Esophagus (tissue), 2 donors: ENCODE data around the gene CHRNA4. TPM values are rescaled to one million over a fixed set of nuclear protein-coding genes. Genes with fewer than 3 reads are reported as not detected.

Source experiments
- H3K27ac ChIP-seq, 2 donors: one replicate each; pipeline ENCODE4 v1.5.1; 2013; ENCODE audit warnings: low read depth in 2 of 2, mild to moderate bottlenecking in 2 of 2, inconsistent platforms in 1 of 2, low read length in 1 of 2, moderate library complexity in 1 of 2
- H3K27me3 ChIP-seq, 2 donors: one replicate each; pipeline ENCODE4 v1.6.1; 2013; ENCODE audit warnings: low read length in 2 of 2, control low read depth in 1 of 2, mild to moderate bottlenecking in 1 of 2; ENCODE audit not compliant: insufficient read depth in 2 of 2, control insufficient read depth in 1 of 2
- H3K36me3 ChIP-seq, 2 donors: one replicate each; pipeline ENCODE4 v1.6.1; 2013; ENCODE audit warnings: low read length in 1 of 2; ENCODE audit not compliant: control insufficient read depth in 2 of 2, insufficient read depth in 2 of 2
- H3K4me1 ChIP-seq, 2 donors: one replicate each; pipeline ENCODE4 v1.6.1; 2013; ENCODE audit warnings: low read length in 1 of 2; ENCODE audit not compliant: control insufficient read depth in 2 of 2, insufficient read depth in 2 of 2
- H3K4me3 ChIP-seq, 2 donors: one replicate each; pipeline ENCODE4 v1.5.1; 2013; ENCODE audit warnings: low read length in 2 of 2, mild to moderate bottlenecking in 2 of 2, low read depth in 1 of 2, moderate library complexity in 1 of 2
- H3K9me3 ChIP-seq, 2 donors: one replicate each; pipeline ENCODE4 v1.6.1; 2013; ENCODE audit warnings: mild to moderate bottlenecking in 2 of 2, low read depth in 1 of 2, low read length in 1 of 2, moderate library complexity in 1 of 2; ENCODE audit not compliant: control insufficient read depth in 2 of 2, insufficient read depth in 1 of 2
- WGBS, 2 donors: extraction: QIAGEN DNeasy Blood & Tissue Kit; methylation state at CpG; one replicate each; pipeline ENCODE4 v1.1.7; 2013; 5-methylcytosine and 5-hydroxymethylcytosine counted together
- polyA plus RNA-seq, 2 donors: library from polyadenylated mRNA; stranded (reverse); fragments of 200-250 nt; gene quantifications; one replicate each; pipeline ENCODE4 v1.2.3, GENCODE V29; 2013
- donor health status: healthy with polysubstance abuse.
- donor health status: Bipolar disorder and iron deficiency.

The CHRNA4 gene
- polyA plus RNA-seq, 2 donors, result 0.02 TPM; not detected in 1

DNA sequence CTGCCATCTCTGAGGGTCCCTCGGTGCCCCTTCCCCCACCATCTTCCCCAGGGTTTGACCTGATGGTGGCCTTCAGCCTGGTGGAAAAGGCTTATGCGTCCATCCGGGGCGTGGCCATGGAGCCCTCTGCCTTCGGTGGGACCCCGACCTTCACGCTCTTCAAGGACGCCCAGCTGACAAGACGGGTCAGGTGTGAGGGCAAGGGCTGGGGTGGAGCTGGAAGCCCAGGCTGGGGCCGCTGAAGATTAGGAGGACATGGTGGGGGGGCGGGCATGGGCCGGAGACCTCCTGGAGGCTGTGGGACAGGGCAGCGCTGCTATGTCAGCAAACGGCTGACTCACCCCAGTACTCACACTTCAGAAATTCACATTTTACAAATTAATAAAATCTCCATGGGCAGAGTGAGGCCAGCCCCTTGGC lies 44.6 kb downstream of the CHRNA4 start:
- H3K36me3 ChIP-seq, result no peaks in the 10 kb centered on the region

DNA sequence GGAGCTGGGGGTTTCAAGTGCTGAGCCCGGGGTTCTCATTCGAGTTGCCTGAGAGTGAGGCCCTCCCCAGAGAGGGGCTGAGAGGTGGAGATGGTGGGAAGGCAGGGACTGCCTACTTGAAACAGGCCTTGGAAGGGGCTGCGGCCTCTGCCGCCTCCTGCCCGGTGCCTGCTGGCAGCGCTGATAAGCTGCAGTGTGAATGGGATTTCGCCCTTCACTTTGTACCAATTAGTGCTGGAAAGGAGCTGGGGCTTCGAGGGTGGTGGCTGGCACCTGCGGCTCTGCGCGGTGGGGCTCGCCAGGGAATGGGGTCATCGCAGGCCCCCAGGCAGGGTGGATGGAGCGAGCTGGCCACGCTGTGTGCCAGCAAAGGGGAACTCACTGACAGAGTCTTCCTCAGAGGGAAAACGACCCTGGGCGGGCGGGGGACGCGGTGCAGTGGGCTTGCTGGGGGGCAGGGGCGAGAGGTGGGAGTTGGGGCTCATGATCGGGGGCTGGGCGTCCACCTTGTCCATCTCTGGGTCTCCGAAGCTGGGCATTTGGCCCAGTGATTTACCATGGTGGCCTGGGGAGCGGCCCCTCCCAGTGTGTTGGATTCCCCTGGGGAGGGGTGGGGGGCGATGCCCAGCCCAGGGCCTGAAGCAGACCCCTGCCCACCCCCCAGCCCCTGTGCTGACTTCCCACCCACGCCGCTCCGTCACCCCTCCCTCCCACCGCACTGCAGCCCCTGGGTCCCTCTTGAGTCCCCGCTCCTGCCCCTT lies 45.2 kb downstream of the CHRNA4 start:
- H3K4me1 ChIP-seq, result no peaks in the 10 kb centered on the region
- H3K27ac ChIP-seq, result no peak overlapping the region
- H3K9me3 ChIP-seq, result no peaks in the 10 kb centered on the region
- 79% methylated on average over 30 to 31 of the region's 31 CpGs for WGBS, 2 donors
- no peaks in the 10 kb centered on the region for H3K27me3 ChIP-seq
- no peak overlapping the region for H3K4me3 ChIP-seq
- no peaks in the 10 kb centered on the region for H3K36me3 ChIP-seq

More for the DNA sequence above, 44.6 kb downstream of the CHRNA4 start:
- 75 to 79% methylated on average over 14 of the region's 14 CpGs for WGBS, 2 donors
- Histone ChIP-seq H3K4me3 (no peak overlapping the region), H3K4me1 (no peaks in the 10 kb centered on the region), H3K27ac (no peak overlapping the region), H3K9me3 (no peaks in the 10 kb centered on the region), H3K27me3 (no peaks in the 10 kb centered on the region)

DNA sequence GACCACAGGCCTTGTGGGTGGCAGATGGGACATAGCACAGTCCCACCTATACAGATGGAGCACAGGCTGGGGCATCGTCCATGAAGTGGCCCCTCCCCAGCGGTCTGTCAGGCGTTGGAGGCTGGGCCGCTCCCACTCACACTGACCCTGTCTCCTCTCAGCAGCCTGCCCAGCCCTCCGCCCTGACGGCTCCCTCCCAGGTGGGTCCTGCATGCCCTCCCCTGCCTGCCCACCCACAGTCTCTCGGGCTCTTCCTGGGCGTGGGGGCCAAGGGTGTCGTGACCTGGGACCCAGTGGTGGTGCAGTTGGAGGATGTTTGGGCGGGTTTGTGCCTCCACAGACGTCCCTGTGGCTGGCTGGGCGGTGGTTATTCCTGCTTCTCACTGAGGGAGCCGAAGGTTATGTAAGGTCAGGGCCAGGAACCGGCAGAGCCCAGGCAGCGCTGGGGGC lies 45.9 kb downstream of the CHRNA4 start:
- H3K27me3 ChIP-seq, result no peaks in the 10 kb centered on the region
- no peak overlapping the region for H3K27ac ChIP-seq
- 56% methylated on average over 14 to 15 of the region's 15 CpGs for WGBS, 2 donors
- H3K36me3 ChIP-seq, result no peaks in the 10 kb centered on the region
- H3K4me3 ChIP-seq, result no peak overlapping the region
- no peaks in the 10 kb centered on the region for H3K9me3 ChIP-seq
- no peaks in the 10 kb centered on the region for H3K4me1 ChIP-seq

DNA sequence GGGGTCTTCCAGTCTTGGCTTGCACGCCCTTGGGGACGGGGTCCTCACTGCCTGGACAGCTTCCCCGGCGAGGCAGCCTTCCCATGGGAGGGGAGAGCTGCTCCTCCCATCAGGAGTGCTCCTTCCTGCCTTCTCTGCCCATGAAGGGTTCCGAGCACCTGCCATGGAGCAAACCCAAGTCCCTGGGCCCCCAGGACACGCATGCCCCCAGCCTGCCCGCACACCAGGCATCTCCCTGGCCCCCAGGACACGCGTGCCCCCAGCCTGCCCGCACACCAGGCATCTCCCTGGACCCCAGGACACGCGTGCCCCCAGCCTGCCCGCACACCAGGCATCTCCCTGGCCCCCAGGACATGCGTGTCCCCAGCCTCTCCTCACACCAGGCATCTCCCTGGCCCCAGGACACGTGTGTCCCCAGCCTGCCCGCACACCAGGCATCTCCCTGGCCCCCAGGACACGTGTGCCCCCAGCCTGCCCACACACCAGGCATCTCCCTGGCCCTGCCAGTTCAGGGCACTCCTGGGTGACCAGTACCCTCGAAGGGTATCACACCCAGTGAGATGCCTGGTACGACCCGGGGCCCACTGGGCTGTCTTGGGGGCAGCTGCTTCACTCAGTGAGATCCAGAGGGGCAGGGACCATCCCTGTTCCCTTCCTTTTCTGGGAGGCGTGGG lies 46.4 kb downstream of the CHRNA4 start:
- Histone ChIP-seq H3K36me3 (no peaks in the 10 kb centered on the region), H3K27me3 (no peaks in the 10 kb centered on the region), H3K4me3 (no peak overlapping the region), H3K27ac (no peak overlapping the region), H3K4me1 (no peaks in the 10 kb centered on the region), H3K9me3 (no peaks in the 10 kb centered on the region)
- 78 to 80% methylated on average over 21 of the region's 21 CpGs for WGBS, 2 donors

DNA sequence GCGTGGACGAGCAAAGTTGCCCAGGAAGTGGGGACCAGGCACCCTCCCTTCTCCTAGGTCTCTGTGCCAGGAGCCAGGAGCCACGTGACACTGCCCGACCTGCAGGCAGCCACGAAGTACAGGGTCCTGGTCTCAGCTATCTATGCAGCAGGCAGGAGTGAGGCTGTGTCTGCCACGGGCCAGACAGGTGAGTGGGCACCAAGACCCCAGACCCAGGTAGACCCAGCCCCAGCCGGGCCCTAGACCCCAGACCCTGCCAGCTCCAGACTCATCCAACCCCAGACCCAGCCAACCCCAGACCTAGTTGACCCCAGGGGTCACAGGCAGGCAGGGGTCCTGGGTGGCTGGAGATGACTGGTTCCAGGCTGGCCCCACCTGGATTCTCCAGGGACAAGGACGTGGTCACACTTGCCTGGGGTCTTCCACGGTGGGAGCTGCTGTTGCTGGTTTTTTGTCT lies 47.1 kb downstream of the CHRNA4 start:
- no peaks in the 10 kb centered on the region for H3K4me1 ChIP-seq
- H3K27ac ChIP-seq, result no peak overlapping the region
- H3K27me3 ChIP-seq, result no peaks in the 10 kb centered on the region
- WGBS, 2 donors, result 50 to 53% methylated on average over 9 of the region's 9 CpGs
- no peaks in the 10 kb centered on the region for H3K36me3 ChIP-seq
- no peaks in the 10 kb centered on the region for H3K9me3 ChIP-seq
- no peak overlapping the region for H3K4me3 ChIP-seq

DNA sequence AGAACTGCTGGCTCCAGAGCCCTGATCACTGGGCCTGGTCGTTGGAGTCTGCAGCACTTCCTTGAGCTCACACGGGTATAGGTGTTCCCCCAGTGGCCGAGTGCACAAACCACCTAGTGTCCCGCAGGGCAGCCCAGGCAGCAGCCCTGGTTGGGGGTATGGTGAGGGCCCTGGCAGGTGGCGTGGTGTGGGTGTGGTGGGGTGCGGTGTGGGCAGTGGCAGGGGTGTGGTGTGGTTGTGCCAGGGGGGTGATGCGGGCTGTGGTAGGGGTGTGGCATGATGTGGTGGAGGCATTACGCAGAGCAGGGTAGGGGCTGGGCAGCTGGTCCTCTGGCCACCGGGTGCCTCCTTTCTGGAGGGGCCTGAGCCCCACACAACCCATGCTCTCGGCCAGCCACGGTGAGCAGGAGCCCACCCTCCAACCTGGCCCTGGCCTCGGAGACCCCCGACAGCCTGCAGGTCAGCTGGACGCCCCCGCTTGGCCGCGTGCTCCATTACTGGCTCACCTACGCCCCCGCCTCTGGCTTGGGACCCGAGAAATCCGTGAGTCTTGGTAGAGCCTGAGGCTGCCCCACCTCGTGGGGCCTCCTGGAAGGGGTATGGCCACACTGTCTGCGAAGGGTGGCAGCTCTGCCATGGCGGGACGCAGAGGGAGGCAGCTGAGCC lies 47.7 kb downstream of the CHRNA4 start:
- Histone ChIP-seq H3K36me3 (no peaks in the 10 kb centered on the region), H3K4me3 (no peak overlapping the region), H3K4me1 (no peaks in the 10 kb centered on the region), H3K27me3 (no peaks in the 10 kb centered on the region), H3K27ac (no peak overlapping the region), H3K9me3 (no peaks in the 10 kb centered on the region)
- 60 to 66% methylated on average over 24 to 25 of the region's 25 CpGs for WGBS, 2 donors

DNA sequence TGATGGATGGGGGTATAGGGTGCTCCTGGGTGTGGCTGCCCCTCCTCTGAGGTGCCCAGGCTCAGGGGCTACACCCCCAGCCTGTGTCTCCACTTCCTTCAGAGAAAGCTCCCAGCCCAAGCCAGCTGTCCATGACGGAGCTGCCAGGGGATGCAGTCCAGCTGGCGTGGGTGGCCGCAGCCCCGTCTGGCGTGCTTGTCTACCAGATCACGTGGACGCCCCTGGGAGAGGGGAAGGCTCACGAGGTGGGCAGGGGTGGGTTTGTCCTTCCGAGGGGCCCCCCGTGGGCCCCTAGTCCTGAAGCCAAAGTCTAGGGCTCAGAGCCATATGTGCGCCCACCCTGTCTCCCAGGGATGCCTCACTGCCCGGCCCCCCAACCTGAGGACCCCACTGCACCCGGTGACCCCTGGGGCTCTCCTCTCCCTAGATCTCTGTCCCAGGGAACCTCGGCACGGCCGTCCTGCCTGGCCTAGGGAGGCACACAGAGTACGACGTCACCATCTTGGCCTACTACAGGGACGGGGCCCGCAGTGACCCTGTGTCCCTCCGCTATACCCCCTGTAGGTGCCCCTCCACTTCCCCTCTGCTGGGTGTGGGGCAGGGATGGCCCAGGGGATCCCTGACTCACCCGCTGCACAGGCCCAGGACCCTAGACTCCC lies 48.3 kb downstream of the CHRNA4 start:
- H3K36me3 ChIP-seq, result no peaks in the 10 kb centered on the region
- no peaks in the 10 kb centered on the region for H3K4me1 ChIP-seq
- no peaks in the 10 kb centered on the region for H3K27me3 ChIP-seq
- H3K9me3 ChIP-seq, result no peaks in the 10 kb centered on the region
- 64 to 80% methylated on average over 15 to 22 of the region's 22 CpGs for WGBS, 2 donors
- no peak overlapping the region for H3K4me3 ChIP-seq
- no peak overlapping the region for H3K27ac ChIP-seq

DNA sequence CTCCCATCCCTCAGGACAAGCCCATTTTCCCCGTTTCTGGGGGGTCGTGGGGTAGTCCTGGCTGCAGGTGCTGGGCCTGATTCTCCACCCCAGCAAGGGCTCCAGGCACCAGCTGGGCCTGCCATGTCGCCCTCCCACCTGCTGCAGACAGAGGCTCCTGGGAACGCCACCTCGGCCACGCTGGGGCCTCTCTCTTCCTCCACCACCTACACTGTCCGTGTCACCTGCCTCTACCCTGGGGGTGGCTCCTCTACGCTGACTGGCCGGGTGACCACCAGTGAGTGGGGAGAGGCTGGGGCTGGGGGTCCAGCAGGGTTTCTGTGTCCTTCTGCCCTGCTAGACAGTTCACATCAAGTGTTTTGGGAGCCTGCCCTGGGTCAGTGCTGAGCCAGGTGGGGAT lies 48.9 kb downstream of the CHRNA4 start:
- H3K27me3 ChIP-seq, result no peaks in the 10 kb centered on the region

DNA sequence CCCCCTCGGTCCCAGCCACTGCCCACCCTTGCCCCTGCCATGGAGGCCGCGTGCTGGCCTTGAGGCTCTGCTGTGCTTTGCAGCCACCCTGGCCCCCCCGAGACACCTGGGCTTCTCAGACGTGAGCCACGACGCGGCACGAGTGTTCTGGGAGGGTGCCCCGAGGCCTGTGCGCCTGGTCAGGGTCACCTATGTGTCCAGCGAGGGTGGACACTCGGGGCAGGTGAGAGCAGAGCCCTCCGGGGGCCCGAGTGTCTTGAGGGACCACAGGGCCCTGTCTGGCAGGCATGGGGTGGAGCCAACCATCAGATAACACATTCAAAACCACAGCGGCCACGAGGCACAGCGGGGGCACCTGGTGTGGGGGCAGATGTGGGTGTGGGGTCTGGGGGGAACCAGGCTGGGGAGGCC lies 49.3 kb downstream of the CHRNA4 start:
- no peaks in the 10 kb centered on the region for H3K27me3 ChIP-seq
- WGBS, 2 donors, result 61 to 63% methylated on average over 18 of the region's 18 CpGs
- no peaks in the 10 kb centered on the region for H3K4me1 ChIP-seq
- H3K4me3 ChIP-seq, result no peak overlapping the region
- H3K9me3 ChIP-seq, result no peaks in the 10 kb centered on the region
- H3K36me3 ChIP-seq, result no peaks in the 10 kb centered on the region
- H3K27ac ChIP-seq, result no peak overlapping the region

More for the DNA sequence above, 48.9 kb downstream of the CHRNA4 start:
- no peak overlapping the region for H3K27ac ChIP-seq
- H3K9me3 ChIP-seq, result no peaks in the 10 kb centered on the region
- H3K4me1 ChIP-seq, result no peaks in the 10 kb centered on the region
- no peak overlapping the region for H3K4me3 ChIP-seq
- no peaks in the 10 kb centered on the region for H3K36me3 ChIP-seq
- WGBS, 2 donors, result 54 to 65% methylated on average over 9 of the region's 9 CpGs
